Bronchial epithelial cell (primary cell): ENCODE results near the gene GMCL1. TPM values are rescaled to one million over a fixed set of nuclear protein-coding genes. Genes with fewer than 3 reads are reported as not detected.

Experiments used
- DNase-seq: peaks from one replicate; pipeline ENCODE4 v3.0.0-alpha.2; 2010; ENCODE audit warnings: low read depth
- FAIRE-seq: peaks from 2 replicates; lab custom pipeline; 2011; peaks lifted over from hg19 to GRCh38; lab: Jason Lieb, UNC
- H3K27me3 ChIP-seq: 2 replicates; pipeline ENCODE4 v1.5.1; 2011; ENCODE audit warnings: low read length; ENCODE audit not compliant: control insufficient read depth, insufficient read depth
- H3K36me3 ChIP-seq: 2 replicates; pipeline ENCODE4 v1.5.1; 2011; ENCODE audit warnings: low read length; ENCODE audit not compliant: control insufficient read depth, insufficient read depth
- H3K4me3 ChIP-seq: 2 replicates; pipeline ENCODE4 v1.5.1; 2011; ENCODE audit warnings: mild to moderate bottlenecking, low read depth, low read length, control low read depth
- total RNA-seq: library from RNA; depleted of rRNA; stranded (reverse); fragments of >200 nt; gene quantifications from 2 replicates; pipeline ENCODE4 v1.2.1, GENCODE V29; 2014
- TF ChIP-seq, protein P1 (sequence below): IDR thresholded peaks from 2 replicates; pipeline ENCODE4 v1.5.1; 2011; ENCODE audit warnings: mild to moderate bottlenecking, moderate library complexity, low read length, control low read depth, inconsistent platforms; ENCODE audit not compliant: insufficient read depth, severe bottlenecking

The GMCL1 gene
- total RNA-seq, 1 donor from 2014 or later: 9.5 TPM

DNA sequence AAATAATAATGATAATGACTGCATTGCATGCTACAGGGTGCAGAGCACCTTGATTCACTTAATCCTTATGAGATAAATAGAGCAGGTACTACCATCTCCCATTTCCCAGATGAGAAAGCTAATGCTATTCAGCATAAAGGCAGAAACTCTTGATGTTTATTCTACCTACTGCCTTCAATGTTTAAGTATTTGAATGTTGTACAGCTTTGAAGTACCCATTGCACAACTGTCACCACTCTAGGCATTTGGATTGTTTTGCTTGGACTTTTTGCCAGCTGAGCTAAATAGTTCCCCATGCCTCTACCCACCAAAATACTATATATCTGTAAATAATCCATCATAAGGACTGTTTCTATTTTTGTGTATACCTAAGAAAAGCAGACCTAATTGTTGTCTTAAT is 77.8 kb downstream of the GMCL1 start:
- peaks cover 7% of the 10 kb centered on the region for H3K36me3 ChIP-seq
- FAIRE-seq: no peak

DNA sequence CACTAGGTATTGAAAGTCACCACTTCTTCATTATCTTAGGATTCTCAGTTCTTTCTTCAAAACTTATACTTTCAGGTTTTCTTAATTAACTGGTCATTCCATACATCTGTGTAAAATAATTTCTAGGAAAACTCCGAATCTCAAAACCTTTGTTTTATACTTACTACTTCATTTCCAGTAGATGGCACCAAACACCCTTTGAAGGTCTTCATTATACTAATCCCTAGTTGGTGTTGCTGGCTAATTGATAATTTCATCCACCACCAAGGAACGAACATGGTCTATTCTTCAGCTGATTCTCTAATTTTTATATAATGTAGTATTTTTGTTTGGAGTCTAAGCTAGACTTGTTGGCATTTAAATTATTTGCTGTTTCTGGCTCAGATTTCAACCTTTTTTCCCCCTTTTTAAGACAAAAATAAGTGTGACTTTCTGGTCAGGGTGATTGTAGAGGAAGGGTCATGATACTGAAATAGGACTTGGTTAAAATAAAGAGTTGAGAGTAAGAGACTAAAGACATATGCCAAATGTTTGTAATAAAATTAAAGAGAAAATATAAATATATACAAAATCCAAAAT is 82.6 kb downstream of the GMCL1 start:
- FAIRE-seq: no peak
- Histone ChIP-seq H3K4me3 (no peak overlapping the region), H3K27me3 (no peaks in the 10 kb centered on the region), H3K36me3 (peaks cover 7% of the 10 kb centered on the region)
- TF ChIP-seq, protein P1, sequence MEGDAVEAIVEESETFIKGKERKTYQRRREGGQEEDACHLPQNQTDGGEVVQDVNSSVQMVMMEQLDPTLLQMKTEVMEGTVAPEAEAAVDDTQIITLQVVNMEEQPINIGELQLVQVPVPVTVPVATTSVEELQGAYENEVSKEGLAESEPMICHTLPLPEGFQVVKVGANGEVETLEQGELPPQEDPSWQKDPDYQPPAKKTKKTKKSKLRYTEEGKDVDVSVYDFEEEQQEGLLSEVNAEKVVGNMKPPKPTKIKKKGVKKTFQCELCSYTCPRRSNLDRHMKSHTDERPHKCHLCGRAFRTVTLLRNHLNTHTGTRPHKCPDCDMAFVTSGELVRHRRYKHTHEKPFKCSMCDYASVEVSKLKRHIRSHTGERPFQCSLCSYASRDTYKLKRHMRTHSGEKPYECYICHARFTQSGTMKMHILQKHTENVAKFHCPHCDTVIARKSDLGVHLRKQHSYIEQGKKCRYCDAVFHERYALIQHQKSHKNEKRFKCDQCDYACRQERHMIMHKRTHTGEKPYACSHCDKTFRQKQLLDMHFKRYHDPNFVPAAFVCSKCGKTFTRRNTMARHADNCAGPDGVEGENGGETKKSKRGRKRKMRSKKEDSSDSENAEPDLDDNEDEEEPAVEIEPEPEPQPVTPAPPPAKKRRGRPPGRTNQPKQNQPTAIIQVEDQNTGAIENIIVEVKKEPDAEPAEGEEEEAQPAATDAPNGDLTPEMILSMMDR: peak; percentile 34
- peak; percentile 58 for DNase-seq

More for the DNA sequence above, 77.8 kb downstream of the GMCL1 start:
- no peak for DNase-seq
- TF ChIP-seq, protein P1: no peak
- Histone ChIP-seq H3K27me3 (no peaks in the 10 kb centered on the region), H3K4me3 (no peak overlapping the region)

- peak; percentile 55 for FAIRE-seq
- TF ChIP-seq, protein P1: no peak
- peak; percentile 100 for DNase-seq
- Histone ChIP-seq H3K36me3 (peaks cover 1% of the 10 kb centered on the region), H3K4me3 (peak overlapping the region; percentile 72), H3K27me3 (no peaks in the 10 kb centered on the region)
Observed at GRCh38 chr2:69914164-69914949, 84.9 kb downstream of the GMCL1 start.

GRCh38 chr2:69914950-69915945 is 85.8 kb downstream of the GMCL1 start, which contains the start of gene MXD1:
MXD1 (plus strand) TSS chr2:69915109; CDS start chr2:69915331, 222 bp downstream.
- no peak for FAIRE-seq
- Histone ChIP-seq H3K36me3 (peaks cover 1% of the 10 kb centered on the region), H3K4me3 (peak within 1 kb of the TSS; percentile 93), H3K27me3 (no peaks in the 10 kb centered on the region)
- TF ChIP-seq, protein P1: no peak
- no peak for DNase-seq

DNA sequence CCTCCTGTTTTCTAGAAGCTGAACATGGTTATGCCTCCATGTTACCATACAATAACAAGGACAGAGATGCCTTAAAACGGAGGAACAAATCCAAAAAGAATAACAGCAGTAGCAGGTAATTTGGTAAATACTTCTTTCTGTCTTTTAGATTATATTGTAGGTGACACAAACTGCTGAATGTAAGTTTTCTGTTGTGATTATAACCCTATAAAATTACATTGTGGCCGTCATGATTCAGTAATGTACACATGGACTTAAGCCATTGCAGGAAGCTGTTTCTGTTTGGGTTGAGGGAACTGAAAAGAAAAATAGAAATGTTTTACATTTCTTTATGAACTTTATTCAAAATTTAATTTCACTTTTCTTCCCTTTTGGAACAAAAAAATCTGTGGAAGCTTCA is 86.6 kb downstream of the GMCL1 start:
- DNase-seq (peak; percentile 55), FAIRE-seq (no peak)
- Histone ChIP-seq H3K4me3 (peak overlapping the region; percentile 93), H3K36me3 (peaks cover 3% of the 10 kb centered on the region), H3K27me3 (no peaks in the 10 kb centered on the region)
- TF ChIP-seq, protein P1: no peak
